ENCODE measurements around the gene NKG7.

NKG7 gene

GRCh38 chr19:51387924-51388389 lies 15.5 kb upstream of the NKG7 start, which contains the start of gene LIM2:
LIM2 (minus strand) TSS chr19:51387974; CDS start chr19:51387443, 531 bp downstream.
- Histone ChIP-seq H3K9me3 (ENCODE audit: control insufficient read depth, insufficient read depth, low read depth, low read length) (no peaks in the 10 kb centered on the region), H3K27ac (ENCODE audit: low read depth, low read length) (no peak within 1 kb of the TSS), H3K9ac (ENCODE audit: low read length) (no peak within 1 kb of the TSS), H3K4me3 (ENCODE audit: low read depth, low read length) (no peak within 1 kb of the TSS), H3K36me3 (ENCODE audit: control insufficient read depth, insufficient read depth, low read length) (no peaks in the 10 kb centered on the region), H3K27me3 (ENCODE audit: control insufficient read depth, insufficient read depth, low read length) (no peaks in the 10 kb centered on the region), H3K4me1 (ENCODE audit: control insufficient read depth, insufficient read depth, low read length) (peaks cover 9% of the 10 kb centered on the region; the same call in 1 of the 2 replicates)

GRCh38 chr19:51386882-51387520 lies 14.5 kb upstream of the NKG7 start:
- Histone ChIP-seq H3K36me3 (ENCODE audit: control insufficient read depth, insufficient read depth, low read length) (no peaks in the 10 kb centered on the region), H3K27me3 (ENCODE audit: control insufficient read depth, insufficient read depth, low read length) (no peaks in the 10 kb centered on the region), H3K9ac (ENCODE audit: low read length) (no peak overlapping the region), H3K27ac (ENCODE audit: low read depth, low read length) (no peak overlapping the region), H3K4me3 (ENCODE audit: low read depth, low read length) (no peak overlapping the region), H3K4me1 (ENCODE audit: control insufficient read depth, insufficient read depth, low read length) (peaks cover 9% of the 10 kb centered on the region; the same call in 1 of the 2 replicates), H3K9me3 (ENCODE audit: control insufficient read depth, insufficient read depth, low read depth, low read length) (0 out of 2 replicates have a peak, but pooled peaks cover 2% of the 10 kb centered on the region)

- H3K9me3 ChIP-seq (ENCODE audit: control insufficient read depth, insufficient read depth, low read depth, low read length), result peaks cover 11% of the 10 kb centered on the region
- no peak overlapping the region for H3K9ac ChIP-seq (ENCODE audit: low read length)
- H3K36me3 ChIP-seq (ENCODE audit: control insufficient read depth, insufficient read depth, low read length), result no peaks in the 10 kb centered on the region
- H3K27ac ChIP-seq (ENCODE audit: low read depth, low read length), result no peak overlapping the region
- H3K27me3 ChIP-seq (ENCODE audit: control insufficient read depth, insufficient read depth, low read length), result no peaks in the 10 kb centered on the region
- H3K4me3 ChIP-seq (ENCODE audit: low read depth, low read length), result no peak overlapping the region
- no peaks in the 10 kb centered on the region for H3K4me1 ChIP-seq (ENCODE audit: control insufficient read depth, insufficient read depth, low read length)
Measured at GRCh38 chr19:51382004-51382403, 9.6 kb upstream of the NKG7 start.

- Histone ChIP-seq H3K27me3 (ENCODE audit: control insufficient read depth, insufficient read depth, low read length) (no peaks in the 10 kb centered on the region), H3K4me3 (ENCODE audit: low read depth, low read length) (no peak overlapping the region), H3K9ac (ENCODE audit: low read length) (no peak overlapping the region), H3K9me3 (ENCODE audit: control insufficient read depth, insufficient read depth, low read depth, low read length) (peaks cover 11% of the 10 kb centered on the region), H3K4me1 (ENCODE audit: control insufficient read depth, insufficient read depth, low read length) (no peaks in the 10 kb centered on the region), H3K36me3 (ENCODE audit: control insufficient read depth, insufficient read depth, low read length) (no peaks in the 10 kb centered on the region), H3K27ac (ENCODE audit: low read depth, low read length) (no peak overlapping the region; the same call in 1 of the 2 replicates)
Measured at GRCh38 chr19:51380379-51380778, 7.9 kb upstream of the NKG7 start.

- Histone ChIP-seq H3K9ac (ENCODE audit: low read length) (no peak overlapping the region), H3K27ac (ENCODE audit: low read depth, low read length) (no peak overlapping the region), H3K4me1 (ENCODE audit: control insufficient read depth, insufficient read depth, low read length) (no peaks in the 10 kb centered on the region; the same call in 1 of the 2 replicates), H3K36me3 (ENCODE audit: control insufficient read depth, insufficient read depth, low read length) (no peaks in the 10 kb centered on the region), H3K4me3 (ENCODE audit: low read depth, low read length) (no peak overlapping the region), H3K9me3 (ENCODE audit: control insufficient read depth, insufficient read depth, low read depth, low read length) (peaks cover 10% of the 10 kb centered on the region), H3K27me3 (ENCODE audit: control insufficient read depth, insufficient read depth, low read length) (no peaks in the 10 kb centered on the region)
Measured at GRCh38 chr19:51377422-51377821, 5.0 kb upstream of the NKG7 start.

- Histone ChIP-seq H3K36me3 (ENCODE audit: control insufficient read depth, insufficient read depth, low read length) (no peaks in the 10 kb centered on the region), H3K4me3 (ENCODE audit: low read depth, low read length) (no peak overlapping the region), H3K27ac (ENCODE audit: low read depth, low read length) (no peak overlapping the region), H3K9ac (ENCODE audit: low read length) (no peak overlapping the region), H3K4me1 (ENCODE audit: control insufficient read depth, insufficient read depth, low read length) (no peaks in the 10 kb centered on the region; the same call in 1 of the 2 replicates), H3K27me3 (ENCODE audit: control insufficient read depth, insufficient read depth, low read length) (0 out of 2 replicates have a peak, but pooled peaks cover 3% of the 10 kb centered on the region), H3K9me3 (ENCODE audit: control insufficient read depth, insufficient read depth, low read depth, low read length) (no peaks in the 10 kb centered on the region)
Measured at GRCh38 chr19:51375504-51376221, 3.2 kb upstream of the NKG7 start.

- Histone ChIP-seq H3K4me3 (ENCODE audit: low read depth, low read length) (no peak overlapping the region), H3K27me3 (ENCODE audit: control insufficient read depth, insufficient read depth, low read length) (0 out of 2 replicates have a peak, but pooled peaks cover 3% of the 10 kb centered on the region), H3K9me3 (ENCODE audit: control insufficient read depth, insufficient read depth, low read depth, low read length) (no peaks in the 10 kb centered on the region), H3K36me3 (ENCODE audit: control insufficient read depth, insufficient read depth, low read length) (no peaks in the 10 kb centered on the region), H3K9ac (ENCODE audit: low read length) (no peak overlapping the region), H3K27ac (ENCODE audit: low read depth, low read length) (no peak overlapping the region), H3K4me1 (ENCODE audit: control insufficient read depth, insufficient read depth, low read length) (peaks cover 7% of the 10 kb centered on the region)
Measured at GRCh38 chr19:51372021-51372648, 319 bp downstream of the NKG7 start.

GRCh38 chr19:51371186-51371690 lies 1.2 kb downstream of the NKG7 start:
- Histone ChIP-seq H3K36me3 (ENCODE audit: control insufficient read depth, insufficient read depth, low read length) (no peaks in the 10 kb centered on the region), H3K9ac (ENCODE audit: low read length) (no peak overlapping the region), H3K9me3 (ENCODE audit: control insufficient read depth, insufficient read depth, low read depth, low read length) (no peaks in the 10 kb centered on the region), H3K4me1 (ENCODE audit: control insufficient read depth, insufficient read depth, low read length) (peaks cover 7% of the 10 kb centered on the region), H3K27ac (ENCODE audit: low read depth, low read length) (no peak overlapping the region), H3K4me3 (ENCODE audit: low read depth, low read length) (no peak overlapping the region), H3K27me3 (ENCODE audit: control insufficient read depth, insufficient read depth, low read length) (0 out of 2 replicates have a peak, but pooled peaks cover 3% of the 10 kb centered on the region)

- Histone ChIP-seq H3K27ac (ENCODE audit: low read depth, low read length) (no peak overlapping the region), H3K4me1 (ENCODE audit: control insufficient read depth, insufficient read depth, low read length) (peaks cover 14% of the 10 kb centered on the region), H3K9ac (ENCODE audit: low read length) (no peak overlapping the region), H3K9me3 (ENCODE audit: control insufficient read depth, insufficient read depth, low read depth, low read length) (no peaks in the 10 kb centered on the region), H3K27me3 (ENCODE audit: control insufficient read depth, insufficient read depth, low read length) (0 out of 2 replicates have a peak, but pooled peaks cover 3% of the 10 kb centered on the region), H3K4me3 (ENCODE audit: low read depth, low read length) (no peak overlapping the region), H3K36me3 (ENCODE audit: control insufficient read depth, insufficient read depth, low read length) (no peaks in the 10 kb centered on the region)
Measured at GRCh38 chr19:51370230-51370629, 2.2 kb downstream of the NKG7 start.

- Histone ChIP-seq H3K4me3 (ENCODE audit: low read depth, low read length) (peak within 1 kb of the TSS; percentile 81), H3K27me3 (ENCODE audit: control insufficient read depth, insufficient read depth, low read length) (0 out of 2 replicates have a peak, but pooled peaks cover 3% of the 10 kb centered on the region), H3K9ac (ENCODE audit: low read length) (peak within 1 kb of the TSS; percentile 83), H3K27ac (ENCODE audit: low read depth, low read length) (peak within 1 kb of the TSS; percentile 78), H3K9me3 (ENCODE audit: control insufficient read depth, insufficient read depth, low read depth, low read length) (no peaks in the 10 kb centered on the region), H3K4me1 (ENCODE audit: control insufficient read depth, insufficient read depth, low read length) (peaks cover 24% of the 10 kb centered on the region), H3K36me3 (ENCODE audit: control insufficient read depth, insufficient read depth, low read length) (no peaks in the 10 kb centered on the region)
Measured at GRCh38 chr19:51368366-51369282, 3.8 kb downstream of the NKG7 start, which contains the start of gene CLDND2. CLDND2 (minus strand) TSS chr19:51369003; CDS start chr19:51368577, 426 bp downstream.

Measured in HUES6 (cell line).